T follicular helper cell (primary cell): Measurements from ENCODE around the gene HLA-DOB.
"Not testable (repeated sequence)": the region's sequence is repeated elsewhere in the genome, so short reads cannot be mapped to it uniquely, and the experiment has no call there.

ENCODE experiments used
- DNase-seq: peaks from one replicate; pipeline ENCODE4 v3.0.0-alpha.2; 2020; ENCODE audit warnings: low read depth

Gene HLA-DOB

DNA sequence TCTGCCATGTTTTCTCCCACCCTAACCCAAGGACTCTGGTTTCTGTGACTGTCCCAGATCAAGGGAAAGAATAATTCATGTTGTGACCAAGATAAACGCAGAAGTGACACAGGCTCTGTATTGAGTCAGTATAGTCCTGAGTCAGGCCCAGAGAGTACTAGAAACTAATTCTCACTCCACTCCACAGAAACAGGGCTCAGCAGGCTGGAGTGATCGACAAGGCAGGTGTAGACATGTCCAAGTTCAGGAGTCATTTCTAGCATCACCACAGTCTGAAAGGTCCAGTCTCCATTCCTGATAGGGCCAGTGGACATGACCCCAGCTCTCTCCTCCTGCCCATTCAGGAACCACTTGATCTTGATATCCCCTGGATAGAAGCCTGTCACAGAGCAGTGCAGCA lies 2.7 kb downstream of the HLA-DOB start:
- no peak for DNase-seq

- DNase-seq = no peak
These were observed 7.6 kb downstream of the HLA-DOB start for GRCh38 chr6:32809171-32809570.

DNA sequence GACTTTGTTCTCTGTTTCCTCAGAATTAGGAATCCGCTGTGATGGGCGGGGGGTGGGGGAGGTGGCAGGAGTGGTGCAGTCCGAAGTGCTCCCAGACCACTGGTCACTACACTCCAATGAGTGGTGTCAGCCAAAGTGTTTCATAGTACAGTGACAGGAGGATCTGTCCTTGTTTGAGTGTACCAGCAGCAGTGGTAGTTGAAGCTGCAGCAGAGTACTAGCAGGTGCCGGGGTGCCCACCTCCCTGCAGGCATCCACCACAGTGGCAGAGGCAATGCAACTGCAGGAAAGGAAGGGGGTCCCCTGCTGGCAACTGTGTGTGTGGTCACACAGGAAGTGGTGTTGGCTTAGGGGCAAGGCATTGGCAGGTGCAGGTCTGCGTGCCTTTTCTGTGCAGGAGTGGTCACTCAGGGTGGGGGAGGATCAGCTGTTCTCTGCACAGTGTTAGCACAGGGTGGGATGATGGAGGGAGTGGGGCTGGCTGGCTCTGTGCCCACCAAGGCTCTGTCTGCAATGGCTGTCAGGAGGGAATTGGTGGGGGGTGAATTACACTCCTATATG lies 9.7 kb downstream of the HLA-DOB start:
- no peak for DNase-seq

GRCh38 chr6:32805404-32805803 lies 11.4 kb downstream of the HLA-DOB start:
- DNase-seq = not testable (repeated sequence)

- no peak for DNase-seq
These were observed 13.4 kb downstream of the HLA-DOB start for GRCh38 chr6:32803416-32803815.

DNA sequence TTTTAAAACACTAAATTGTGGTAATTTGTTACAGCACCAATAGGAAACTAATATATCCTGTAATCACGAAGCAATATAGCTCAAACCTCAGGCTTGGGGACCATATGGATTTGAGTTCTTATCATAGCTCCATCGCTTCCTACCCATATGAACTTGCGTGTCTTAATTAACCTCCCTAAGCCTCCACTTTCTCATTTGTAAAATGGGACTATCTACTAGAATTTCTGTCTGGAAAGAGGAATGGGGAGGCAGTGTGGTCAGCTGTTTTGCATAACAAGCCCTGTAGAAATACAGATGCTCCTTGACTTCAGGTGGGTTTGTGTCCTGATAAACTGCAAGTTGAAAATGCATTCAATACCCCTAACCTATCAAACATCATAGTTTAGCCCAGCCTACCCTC lies 17.1 kb downstream of the HLA-DOB start:
- no peak for DNase-seq

- no peak for DNase-seq
These were observed 17.6 kb downstream of the HLA-DOB start for GRCh38 chr6:32799168-32799567.

DNA sequence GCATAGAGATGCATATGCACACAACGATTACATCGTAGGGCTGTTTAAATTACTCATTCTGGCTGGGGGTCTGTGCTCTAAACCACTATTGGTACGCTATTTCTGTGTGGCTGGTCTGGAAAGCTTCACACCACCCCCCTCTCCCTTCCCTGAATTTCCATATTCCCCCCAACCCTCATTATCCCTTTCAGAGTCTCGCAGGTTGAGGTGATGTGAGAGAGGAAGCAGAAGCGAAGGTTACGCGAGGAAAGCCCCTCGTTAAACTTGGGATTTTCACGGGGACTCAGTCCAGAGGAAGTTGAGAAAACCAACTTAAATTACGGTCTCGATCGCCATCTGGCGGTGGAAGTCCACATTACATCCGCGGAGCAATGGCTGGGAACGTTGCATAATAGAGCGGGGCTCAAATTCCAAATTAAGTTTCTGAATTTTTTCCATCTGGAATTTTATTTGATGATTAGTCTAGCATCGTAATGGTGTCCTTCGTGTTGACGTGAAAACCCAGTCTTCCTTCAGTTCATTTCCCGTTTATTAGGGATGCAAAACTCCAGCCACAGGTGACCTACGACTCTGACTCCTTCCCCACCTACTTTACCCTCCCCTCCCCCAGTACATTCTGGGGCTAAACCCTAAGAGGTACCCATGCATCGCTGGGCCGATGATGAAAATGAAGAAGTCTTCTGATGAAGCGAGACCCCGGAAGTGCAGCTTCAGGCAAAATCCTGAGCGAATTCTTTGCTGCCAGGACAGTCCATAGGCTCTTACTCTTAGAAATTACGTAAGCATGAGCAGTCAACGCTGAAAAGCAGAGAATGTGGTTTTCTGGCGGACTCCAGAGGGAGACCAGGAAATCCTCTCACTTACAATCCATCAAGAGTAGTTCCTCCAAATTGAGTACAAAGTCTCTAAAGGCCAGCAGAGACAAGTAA lies 19.7 kb downstream of the HLA-DOB start:
- DNase-seq = peak; percentile 65

- DNase-seq = no peak
These were observed 22.3 kb downstream of the HLA-DOB start for GRCh38 chr6:32794510-32794909.

DNA sequence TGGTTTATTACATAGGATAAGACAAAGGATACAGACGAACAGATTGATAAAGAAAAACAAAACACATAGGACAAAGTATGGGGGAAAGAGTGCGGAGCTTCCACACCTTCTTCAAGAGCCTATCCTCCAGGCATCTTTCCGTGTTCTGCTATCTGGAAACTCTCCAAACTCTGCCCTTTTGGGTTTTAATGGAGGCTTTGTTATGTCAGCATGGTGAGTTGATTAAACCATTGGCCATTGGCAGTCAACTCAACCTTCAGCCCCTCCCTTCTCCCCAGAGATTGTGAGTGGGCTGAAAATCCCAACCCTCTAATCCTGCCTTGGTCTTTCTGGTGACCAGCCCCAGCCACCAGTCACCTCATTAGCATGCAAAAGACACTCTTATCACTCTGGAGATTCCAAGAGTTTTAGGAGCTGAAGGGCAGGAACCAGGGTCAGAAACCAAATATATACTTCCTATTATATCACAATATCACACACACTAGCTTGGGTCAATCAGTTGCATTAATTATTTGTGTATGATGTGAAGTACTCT lies 23.8 kb downstream of the HLA-DOB start:
- no peak for DNase-seq

DNA sequence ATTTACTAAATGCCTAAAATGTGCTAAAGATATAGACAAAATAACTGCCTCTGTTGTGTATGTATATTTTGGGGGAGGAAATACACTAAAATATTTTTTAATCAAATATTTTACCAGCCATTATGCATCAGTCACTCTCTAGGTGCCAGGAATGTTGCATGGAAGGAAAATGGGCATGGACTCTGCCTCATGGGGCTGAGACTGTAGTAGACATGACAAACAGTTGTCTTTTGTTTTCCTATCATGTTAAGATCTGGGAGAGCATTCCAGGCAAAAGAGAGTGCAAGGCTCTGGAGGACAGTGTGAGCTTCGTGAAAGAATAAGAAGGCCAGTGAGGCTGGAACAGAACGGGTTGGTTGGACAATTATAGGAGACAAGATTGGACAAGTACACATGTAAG lies 26.5 kb downstream of the HLA-DOB start:
- no peak for DNase-seq

DNA sequence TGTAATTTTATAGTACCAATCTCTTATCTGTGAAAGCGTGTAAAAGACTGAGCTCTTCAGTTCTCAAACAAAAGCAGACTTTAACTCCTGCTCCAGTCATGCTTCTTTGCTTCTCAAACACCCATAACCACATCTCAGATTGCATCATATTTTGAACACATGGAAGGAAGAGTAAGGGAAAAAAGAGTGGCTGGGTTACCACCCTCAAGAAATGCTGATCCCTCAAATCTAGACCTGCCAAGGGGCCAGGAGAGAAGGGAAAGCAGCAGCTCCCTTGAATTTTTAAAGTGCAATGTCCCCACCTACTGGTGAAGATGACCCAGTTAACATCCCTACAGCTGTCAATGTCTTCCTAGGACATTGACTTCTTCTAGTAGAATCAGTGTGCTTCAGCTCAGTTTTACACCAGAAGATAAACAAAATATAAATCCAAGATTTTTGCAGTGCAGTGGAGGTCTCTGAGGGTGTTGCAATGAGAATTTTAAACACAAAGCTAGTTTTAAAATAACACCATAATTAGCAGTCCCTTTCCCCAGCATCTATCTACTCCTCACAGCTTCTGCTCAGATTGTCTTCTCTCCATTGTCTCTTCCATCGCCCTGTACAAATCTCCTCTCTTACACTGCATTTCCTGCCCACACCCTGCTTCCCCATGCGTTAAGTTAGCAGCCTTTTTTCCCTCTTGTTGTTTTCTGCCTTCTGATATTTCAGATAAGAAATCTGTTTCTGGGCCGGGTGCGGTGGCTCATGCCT lies 30.8 kb downstream of the HLA-DOB start:
- DNase-seq = peak; percentile 15

GRCh38 chr6:32782923-32783322 lies 33.9 kb downstream of the HLA-DOB start:
- DNase-seq = not testable (repeated sequence)

- DNase-seq = no peak
These were observed 37.8 kb downstream of the HLA-DOB start for GRCh38 chr6:32779036-32779435.

DNA sequence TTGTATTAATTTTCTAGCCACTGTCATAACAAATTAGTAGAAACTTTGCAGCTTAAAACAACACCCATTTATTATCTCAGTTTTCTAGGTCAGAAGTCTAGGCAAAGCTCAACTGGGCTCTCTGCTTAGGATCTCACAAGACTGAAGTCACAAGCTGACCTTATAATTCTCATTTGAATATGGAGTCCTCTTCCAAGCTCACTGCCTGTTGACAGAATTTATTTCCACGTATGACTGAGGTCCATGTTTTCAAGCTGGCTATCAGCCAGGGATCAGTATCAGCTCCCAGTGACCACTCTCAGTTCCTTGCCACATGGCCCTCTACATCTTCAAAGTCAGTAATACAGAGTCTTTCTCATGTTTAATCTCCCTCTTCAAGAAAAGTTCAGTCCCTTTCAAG lies 41.7 kb downstream of the HLA-DOB start:
- DNase-seq = no peak

GRCh38 chr6:32774426-32774825 lies 42.4 kb downstream of the HLA-DOB start:
- no peak for DNase-seq

DNA sequence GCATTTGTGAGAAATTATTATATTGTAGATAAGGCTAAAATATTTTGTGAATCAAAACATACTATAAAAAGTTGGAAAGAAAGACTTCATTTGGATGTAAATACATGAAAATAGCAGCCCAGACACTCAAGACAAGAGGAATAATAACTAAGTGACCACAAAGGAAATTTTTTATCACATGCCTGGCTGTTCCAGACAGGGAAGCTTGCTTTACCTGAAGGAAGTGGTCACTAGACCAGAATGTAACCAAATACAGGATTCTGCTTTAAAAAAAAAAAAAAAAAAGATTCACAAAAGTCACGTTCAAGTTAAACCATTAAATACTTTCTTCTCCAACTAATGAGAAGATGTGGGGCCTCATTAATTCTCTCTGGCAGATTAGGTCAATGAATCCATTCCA lies 44.1 kb downstream of the HLA-DOB start:
- no peak for DNase-seq

DNA sequence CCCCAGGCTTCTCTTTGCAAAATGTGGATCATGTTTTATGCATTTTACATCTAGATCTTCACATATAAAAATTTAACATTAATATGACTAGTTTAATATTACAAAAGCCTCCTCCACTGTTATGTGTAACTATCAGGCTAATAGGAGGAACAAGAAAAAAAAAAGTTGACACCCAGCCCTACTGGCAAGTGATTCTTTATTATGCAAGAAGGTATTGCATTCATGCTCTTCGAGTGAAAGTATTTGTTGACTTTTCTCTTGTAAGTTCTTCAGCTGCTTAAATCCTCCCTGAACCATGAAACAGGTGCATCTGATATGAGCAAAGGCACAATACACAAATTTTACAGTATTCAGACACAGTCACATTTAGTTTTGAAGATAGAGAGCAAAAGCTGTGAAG lies 52.8 kb downstream of the HLA-DOB start:
- no peak for DNase-seq

DNA sequence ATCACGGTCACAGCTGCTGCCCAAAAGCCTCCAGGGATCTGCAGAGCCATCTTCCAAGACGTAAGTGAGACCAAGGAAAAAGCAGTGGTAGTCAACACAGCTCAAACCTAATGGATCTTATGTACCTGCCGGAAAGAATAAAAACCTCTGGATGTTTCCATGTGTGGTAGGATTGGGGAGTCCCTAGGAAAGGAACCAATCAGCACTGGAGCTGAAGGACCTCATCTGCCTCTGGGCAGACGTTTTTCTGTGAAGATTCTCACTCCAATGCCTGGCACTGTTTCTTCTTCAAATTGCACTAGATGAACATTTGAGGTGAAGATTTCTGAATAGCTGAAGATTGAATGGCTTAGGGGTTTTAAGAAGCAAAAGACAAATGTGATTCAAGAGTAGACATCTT lies 53.4 kb downstream of the HLA-DOB start, which contains the start of gene HLA-DQB2:
Gene HLA-DQB2, minus strand, starts transcription at position 112 of the 400 bp plus-strand sequence. Its CDS starts 62 bp downstream, at position 50.
- no peak for DNase-seq
